ENCODE results near the gene ACSM2A.
"Not testable (repeated sequence)": the region's sequence is repeated elsewhere in the genome, so short reads cannot be mapped to it uniquely, and the experiment has no call there.

Gene ACSM2A

GRCh38 chr16:20484726-20485125 lies 33.4 kb downstream of the ACSM2A start:
- no peak for DNase-seq (ENCODE audit: low read depth in 1 of 2, low spot score in 1 of 2)
- in situ Hi-C loops (cut with HindIII; ENCODE audit: low pct_unique_long_range_greater_than_20kb, low sequenced_read_pairs), result no loop called here
- TF ChIP-seq JUND (IDR thresholded peaks at IDR 0.05; ENCODE audit: low read depth), result no peak

GRCh38 chr16:20485408-20485807 lies 34.1 kb downstream of the ACSM2A start:
- no peak for TF ChIP-seq JUND (IDR thresholded peaks at IDR 0.05; ENCODE audit: low read depth)
- in situ Hi-C loops (cut with HindIII; ENCODE audit: low pct_unique_long_range_greater_than_20kb, low sequenced_read_pairs), result no loop called here
- no peak for DNase-seq (ENCODE audit: low read depth in 1 of 2, low spot score in 1 of 2)

- in situ Hi-C loops (cut with HindIII; ENCODE audit: low pct_unique_long_range_greater_than_20kb, low sequenced_read_pairs); DNase-seq (ENCODE audit: low read depth in 1 of 2, low spot score in 1 of 2): not testable (repeated sequence)
Measured at GRCh38 chr16:20490994-20491393, 39.7 kb downstream of the ACSM2A start.

GRCh38 chr16:20491448-20491847 lies 40.1 kb downstream of the ACSM2A start:
- DNase-seq (ENCODE audit: low read depth in 1 of 2, low spot score in 1 of 2); in situ Hi-C loops (cut with HindIII; ENCODE audit: low pct_unique_long_range_greater_than_20kb, low sequenced_read_pairs): not testable (repeated sequence)

- TF ChIP-seq JUND (IDR thresholded peaks at IDR 0.05; ENCODE audit: low read depth), result no peak
- no peak for DNase-seq (ENCODE audit: low read depth in 1 of 2, low spot score in 1 of 2)
- in situ Hi-C loops (cut with HindIII; ENCODE audit: low pct_unique_long_range_greater_than_20kb, low sequenced_read_pairs), result no loop called here
Measured at GRCh38 chr16:20504418-20504817, 53.1 kb downstream of the ACSM2A start.

- no peak for DNase-seq (ENCODE audit: low read depth in 1 of 2, low spot score in 1 of 2)
- no peak for TF ChIP-seq JUND (IDR thresholded peaks at IDR 0.05; ENCODE audit: low read depth)
- in situ Hi-C loops (cut with HindIII; ENCODE audit: low pct_unique_long_range_greater_than_20kb, low sequenced_read_pairs), result no loop called here
Measured at GRCh38 chr16:20507280-20507679, 56.0 kb downstream of the ACSM2A start.

- no peak for DNase-seq (ENCODE audit: low read depth in 1 of 2, low spot score in 1 of 2)
- in situ Hi-C loops (cut with HindIII; ENCODE audit: low pct_unique_long_range_greater_than_20kb, low sequenced_read_pairs), result no loop called here
- TF ChIP-seq JUND (IDR thresholded peaks at IDR 0.05; ENCODE audit: low read depth), result no peak
Measured at GRCh38 chr16:20510323-20510722, 59.0 kb downstream of the ACSM2A start.

- in situ Hi-C loops (cut with HindIII; ENCODE audit: low pct_unique_long_range_greater_than_20kb, low sequenced_read_pairs), result no loop called here
- DNase-seq (ENCODE audit: low read depth in 1 of 2, low spot score in 1 of 2), result no peak
- no peak for TF ChIP-seq JUND (IDR thresholded peaks at IDR 0.05; ENCODE audit: low read depth)
Measured at GRCh38 chr16:20515688-20516090, 64.4 kb downstream of the ACSM2A start.

GRCh38 chr16:20517149-20517548 lies 65.8 kb downstream of the ACSM2A start:
- in situ Hi-C loops (cut with HindIII; ENCODE audit: low pct_unique_long_range_greater_than_20kb, low sequenced_read_pairs), result no loop called here
- no peak for TF ChIP-seq JUND (IDR thresholded peaks at IDR 0.05; ENCODE audit: low read depth)

GRCh38 chr16:20519231-20519630 lies 67.9 kb downstream of the ACSM2A start:
- in situ Hi-C loops (cut with HindIII; ENCODE audit: low pct_unique_long_range_greater_than_20kb, low sequenced_read_pairs), result no loop called here
- DNase-seq (ENCODE audit: low read depth in 1 of 2, low spot score in 1 of 2), result no peak
- no peak for TF ChIP-seq JUND (IDR thresholded peaks at IDR 0.05; ENCODE audit: low read depth)

More at GRCh38 chr16:20517149-20517548, 65.8 kb downstream of the ACSM2A start:
- DNase-seq (ENCODE audit: low read depth in 1 of 2, low spot score in 1 of 2), result no peak

GRCh38 chr16:20520103-20520502 lies 68.8 kb downstream of the ACSM2A start:
- no peak for DNase-seq (ENCODE audit: low read depth in 1 of 2, low spot score in 1 of 2)
- no peak for TF ChIP-seq JUND (IDR thresholded peaks at IDR 0.05; ENCODE audit: low read depth)
- in situ Hi-C loops (cut with HindIII; ENCODE audit: low pct_unique_long_range_greater_than_20kb, low sequenced_read_pairs), result no loop called here

- DNase-seq (ENCODE audit: low read depth in 1 of 2, low spot score in 1 of 2); in situ Hi-C loops (cut with HindIII; ENCODE audit: low pct_unique_long_range_greater_than_20kb, low sequenced_read_pairs): not testable (repeated sequence)
Measured at GRCh38 chr16:20531795-20532194, 80.5 kb downstream of the ACSM2A start.

GRCh38 chr16:20532284-20532792 lies 81.0 kb downstream of the ACSM2A start:
- in situ Hi-C loops (cut with HindIII; ENCODE audit: low pct_unique_long_range_greater_than_20kb, low sequenced_read_pairs); DNase-seq (ENCODE audit: low read depth in 1 of 2, low spot score in 1 of 2): not testable (repeated sequence)

- DNase-seq (ENCODE audit: low read depth in 1 of 2, low spot score in 1 of 2); in situ Hi-C loops (cut with HindIII; ENCODE audit: low pct_unique_long_range_greater_than_20kb, low sequenced_read_pairs): not testable (repeated sequence)
Measured at GRCh38 chr16:20536669-20537068, 85.3 kb downstream of the ACSM2A start.
